GM15510 (cell line): Measurements from ENCODE around the gene UBE2G1.

Experiments
- POLR2A ChIP-seq: IDR thresholded peaks from 3 replicates; pipeline ENCODE4 v1.6.1; 2011; ENCODE audit warnings: borderline replicate concordance; ENCODE audit not compliant: insufficient read length; ENCODE audit errors: extremely low read depth

Gene UBE2G1

DNA sequence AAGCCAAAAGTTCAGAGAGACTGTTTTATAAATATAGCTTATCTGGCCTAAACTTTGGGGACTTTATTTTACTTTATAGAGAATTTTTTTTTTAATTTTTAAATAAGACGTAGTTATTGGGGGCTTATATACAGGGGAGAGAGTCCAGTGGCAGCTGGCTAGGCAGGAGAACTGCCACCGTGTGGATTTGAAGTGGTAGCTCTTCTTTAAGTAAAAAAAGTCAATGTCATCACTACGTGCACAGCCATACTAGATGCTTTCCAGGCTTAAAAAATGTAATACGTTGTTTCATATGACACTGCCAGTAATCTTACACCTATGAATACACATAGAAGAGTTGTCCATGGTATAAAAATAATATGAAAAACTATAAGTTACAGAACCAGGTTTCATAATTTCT is 70.8 kb downstream of the UBE2G1 start:
- no peak for TF ChIP-seq POLR2A

DNA sequence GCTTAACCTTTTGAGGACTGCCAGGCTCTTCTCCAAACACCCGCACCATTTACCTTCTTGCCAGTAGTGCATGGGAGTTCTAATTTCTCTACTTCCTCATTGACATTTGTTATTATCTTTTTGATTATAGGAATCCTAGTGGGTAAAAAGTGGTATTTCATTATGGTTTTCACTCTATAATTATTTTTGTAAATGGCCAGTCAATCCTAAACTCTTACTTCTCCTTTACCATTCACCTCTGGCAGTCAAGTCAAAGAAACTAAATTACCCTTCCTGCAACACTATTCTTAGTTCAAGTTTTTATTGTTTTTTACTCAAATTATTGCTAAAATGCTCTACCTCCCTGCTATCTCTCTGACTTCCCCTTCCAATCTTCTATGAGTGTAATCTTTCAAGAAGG is 72.9 kb downstream of the UBE2G1 start:
- no peak for TF ChIP-seq POLR2A

DNA sequence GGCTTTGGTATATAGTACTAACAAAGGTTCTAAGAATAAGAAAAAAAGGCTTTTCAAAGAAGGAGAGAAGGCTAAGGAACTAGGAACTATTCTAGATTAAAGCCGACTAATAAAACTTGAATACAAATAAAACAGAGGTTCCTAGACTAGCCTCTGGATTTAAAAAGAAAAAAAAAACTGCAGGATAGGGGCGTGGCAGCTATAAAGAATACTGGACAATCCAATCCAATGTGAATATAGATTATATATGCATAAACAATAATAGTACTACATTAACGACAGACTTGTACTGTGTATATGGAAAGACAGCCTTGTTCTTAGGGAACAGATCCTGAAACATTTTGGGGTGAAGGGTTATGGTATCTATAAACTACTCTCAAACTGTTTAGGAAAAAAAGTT is 78.8 kb downstream of the UBE2G1 start:
- TF ChIP-seq POLR2A, result no peak

DNA sequence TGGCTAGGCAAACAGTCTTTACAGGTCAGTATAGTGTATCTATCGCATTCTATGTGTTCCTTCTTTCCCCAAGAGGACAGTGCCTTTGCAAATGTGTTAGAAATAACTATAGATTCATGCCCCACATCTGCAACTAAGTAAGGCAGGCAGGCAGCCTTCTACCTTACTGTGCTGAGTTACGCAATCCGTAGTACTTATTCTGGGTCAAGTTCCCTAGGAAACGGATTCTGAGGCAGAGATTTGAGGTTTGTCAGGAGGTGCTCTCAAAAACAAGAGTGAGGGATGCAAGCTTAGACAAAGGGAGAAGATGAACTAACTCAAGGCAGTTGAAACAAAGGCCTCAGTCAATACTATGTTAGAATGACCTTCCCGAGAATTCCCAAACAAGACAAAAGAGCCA is 90.0 kb downstream of the UBE2G1 start:
- TF ChIP-seq POLR2A, result no peak

GRCh38 chr17:4272972-4273368 is 93.5 kb downstream of the UBE2G1 start:
- no peak for TF ChIP-seq POLR2A

- TF ChIP-seq POLR2A, result no peak
These were observed 94.1 kb downstream of the UBE2G1 start for GRCh38 chr17:4272213-4272971.

DNA sequence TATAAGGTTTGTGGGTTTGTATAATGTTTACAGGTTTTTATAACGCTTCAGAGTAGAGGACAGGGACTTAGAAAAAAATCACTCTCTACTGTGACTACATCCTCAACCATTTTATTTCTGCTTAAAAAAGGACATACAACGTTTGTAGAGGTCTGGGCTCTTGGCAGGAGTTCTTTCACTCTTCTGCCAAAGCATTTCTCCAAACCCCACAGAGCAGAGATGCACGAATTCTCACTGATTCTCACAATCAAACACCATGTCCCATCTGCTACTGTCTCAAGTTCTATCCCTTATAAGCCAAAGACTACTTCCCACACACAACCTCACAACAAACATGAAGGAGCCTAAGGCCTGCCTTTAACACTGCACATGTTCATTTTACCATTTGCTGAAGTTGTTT is 95.7 kb downstream of the UBE2G1 start:
- no peak for TF ChIP-seq POLR2A

DNA sequence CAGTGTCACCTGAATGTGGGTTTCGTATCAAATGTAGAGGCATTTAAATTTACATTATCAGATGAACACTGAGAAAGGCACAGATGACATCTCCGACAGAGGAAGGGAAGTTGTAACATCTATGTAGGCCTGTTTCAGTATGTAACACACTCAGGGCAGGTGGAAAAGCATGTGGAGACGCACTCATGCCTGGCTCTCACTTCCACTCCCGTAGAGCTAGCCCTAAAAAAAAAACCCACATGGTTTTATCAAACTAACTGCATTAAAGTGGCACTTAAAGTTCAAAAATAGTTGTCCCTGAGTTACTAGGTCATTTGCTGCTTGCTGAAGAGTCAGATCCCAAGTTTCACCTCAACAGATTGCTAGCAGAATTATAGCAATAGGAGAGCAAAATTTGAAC is 96.6 kb downstream of the UBE2G1 start:
- no peak for TF ChIP-seq POLR2A

DNA sequence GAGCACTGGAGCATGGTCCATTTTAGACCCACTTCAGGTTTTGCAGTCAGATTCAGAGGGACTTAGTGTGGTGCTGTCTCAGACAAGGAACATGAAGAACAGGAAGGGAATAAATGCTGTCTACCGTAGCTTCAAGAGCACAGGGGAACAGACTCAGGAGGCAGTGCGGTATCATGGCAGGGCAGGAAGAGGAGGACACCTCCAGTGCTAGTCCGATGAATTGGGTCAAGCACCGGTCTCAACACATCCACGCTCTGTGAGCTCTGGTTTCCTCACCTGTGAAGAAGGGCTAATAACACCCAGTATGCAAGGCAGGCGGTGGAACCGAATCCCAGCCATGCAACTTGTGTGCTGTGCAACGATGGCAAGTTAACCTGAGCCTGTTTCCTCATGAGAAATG is 99.1 kb downstream of the UBE2G1 start:
- TF ChIP-seq POLR2A, result no peak

DNA sequence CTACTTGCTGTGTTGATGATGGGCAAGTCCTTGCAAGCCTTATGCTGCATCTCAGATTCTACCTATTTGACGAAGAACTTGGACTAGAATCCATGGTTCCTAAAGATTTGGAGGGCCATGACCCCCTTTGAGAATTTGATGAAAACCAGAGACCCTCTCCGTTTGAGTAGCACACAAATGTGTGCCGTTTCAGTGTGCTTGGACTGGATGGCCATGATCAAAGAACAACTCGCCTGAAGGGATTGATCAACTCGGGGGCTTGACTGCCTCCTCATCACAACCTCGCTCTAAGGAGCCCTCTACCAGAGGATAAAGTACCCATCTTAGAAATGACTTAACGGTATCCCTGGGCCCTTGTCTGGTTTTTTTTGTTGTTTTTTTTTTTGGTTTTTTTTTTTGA is 99.9 kb downstream of the UBE2G1 start:
- TF ChIP-seq POLR2A, result no peak

DNA sequence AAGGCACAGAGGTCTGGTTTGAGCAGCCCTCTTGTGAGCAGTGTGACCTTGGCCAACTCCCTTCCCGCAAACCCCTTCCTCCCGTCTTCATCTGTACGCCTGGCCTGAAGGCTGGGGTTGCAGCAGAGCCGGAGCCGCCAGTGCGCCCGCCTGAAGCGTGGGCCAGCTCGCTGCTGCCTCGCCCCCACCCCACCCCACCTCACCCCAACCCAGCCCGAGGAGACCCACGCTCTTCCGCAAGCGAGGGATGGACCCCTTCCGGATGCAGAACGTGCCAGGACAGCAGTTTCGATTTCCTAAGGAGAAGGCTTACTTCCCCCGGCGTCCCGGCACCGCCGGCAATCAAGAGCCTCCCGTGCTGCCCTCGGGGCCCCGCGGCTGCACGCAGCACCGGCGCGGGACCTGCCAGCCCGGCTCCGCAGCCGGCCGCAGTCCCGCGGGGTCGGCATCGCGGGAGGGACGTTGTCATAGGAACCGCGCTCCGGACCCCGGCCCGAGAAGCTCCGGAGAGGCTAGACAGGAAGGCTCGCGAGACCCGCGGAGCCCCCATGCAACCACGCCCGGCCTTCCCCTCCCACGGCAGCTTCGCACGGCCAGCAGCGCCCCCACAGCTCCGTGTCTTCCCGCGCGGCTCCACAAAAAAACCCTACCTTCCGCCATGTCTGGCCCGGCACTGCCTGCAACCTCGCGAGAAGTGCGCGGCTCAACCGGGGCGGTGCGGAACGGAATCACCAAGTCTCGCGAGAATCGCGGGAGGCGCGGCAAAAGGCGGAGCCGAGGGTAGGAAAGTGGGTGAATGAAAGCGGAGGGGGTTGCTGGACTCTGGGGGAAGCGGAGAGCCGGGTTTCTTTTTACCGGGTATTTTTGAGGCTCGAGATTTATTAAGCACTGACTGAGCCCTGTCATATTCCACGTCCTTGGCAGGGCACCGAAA is 102.9 kb downstream of the UBE2G1 start, which contains the start of gene ANKFY1:
ANKFY1 (minus strand) TSS at position 698 of the 934 bp plus-strand sequence; CDS start at position 660, 38 bp downstream.
- peak; percentile 74 for TF ChIP-seq POLR2A

- no peak for TF ChIP-seq POLR2A
These were observed 103.8 kb downstream of the UBE2G1 start for GRCh38 chr17:4262703-4263102.

- TF ChIP-seq POLR2A, result no peak
These were observed 105.0 kb downstream of the UBE2G1 start for GRCh38 chr17:4261452-4261851.

- no peak for TF ChIP-seq POLR2A
These were observed 107.6 kb downstream of the UBE2G1 start for GRCh38 chr17:4258867-4259266.

- TF ChIP-seq POLR2A, result no peak
These were observed 109.5 kb downstream of the UBE2G1 start for GRCh38 chr17:4256952-4257351.
